NCI-H1436 (cell line): Measurements from ENCODE around the gene NPM1.

Experiments used
- DNase-seq: peaks from one replicate; lab custom pipeline; 2025; lab: John Stamatoyannopoulos, UW

NPM1 gene

GRCh38 chr5:171428168-171428696 lies 40.6 kb downstream of the NPM1 start:
- DNase-seq, result no peak

GRCh38 chr5:171428809-171429542 lies 41.3 kb downstream of the NPM1 start:
- no peak for DNase-seq

- DNase-seq, result no peak
Observed at GRCh38 chr5:171429543-171429910, 41.9 kb downstream of the NPM1 start.

GRCh38 chr5:171431251-171431777 lies 43.7 kb downstream of the NPM1 start:
- DNase-seq, result no peak

GRCh38 chr5:171432076-171432475 lies 44.4 kb downstream of the NPM1 start:
- no peak for DNase-seq

- DNase-seq, result no peak
Observed at GRCh38 chr5:171432583-171433351, 45.1 kb downstream of the NPM1 start.

- DNase-seq, result no peak
Observed at GRCh38 chr5:171433352-171433698, 45.7 kb downstream of the NPM1 start.

- DNase-seq, result no peak
Observed at GRCh38 chr5:171433982-171434676, 46.5 kb downstream of the NPM1 start.

- DNase-seq, result no peak
Observed at GRCh38 chr5:171434874-171435273, 47.2 kb downstream of the NPM1 start.

- DNase-seq, result no peak
Observed at GRCh38 chr5:171435908-171436307, 48.3 kb downstream of the NPM1 start.

- DNase-seq, result no peak
Observed at GRCh38 chr5:171436804-171437285, 49.2 kb downstream of the NPM1 start.

- DNase-seq, result no peak
Observed at GRCh38 chr5:171437286-171437821, 49.7 kb downstream of the NPM1 start.

GRCh38 chr5:171438738-171439137 lies 51.1 kb downstream of the NPM1 start:
- DNase-seq, result no peak

- DNase-seq, result no peak
Observed at GRCh38 chr5:171441246-171441791, 53.7 kb downstream of the NPM1 start.

GRCh38 chr5:171442287-171443042 lies 54.8 kb downstream of the NPM1 start:
- no peak for DNase-seq

GRCh38 chr5:171444582-171444981 lies 56.9 kb downstream of the NPM1 start:
- DNase-seq, result no peak

GRCh38 chr5:171445644-171446516 lies 58.2 kb downstream of the NPM1 start:
- no peak for DNase-seq

- no peak for DNase-seq
Observed at GRCh38 chr5:171447226-171447625, 59.6 kb downstream of the NPM1 start.

GRCh38 chr5:171449426-171449825 lies 61.8 kb downstream of the NPM1 start:
- DNase-seq, result no peak
